T-cell (primary cell): ENCODE results near the gene IL10. TPM values are rescaled to one million over a fixed set of nuclear protein-coding genes. Genes with fewer than 3 reads are reported as not detected.

ENCODE experiments used
- ATAC-seq, 4 experiments: fragments of 200-7000 bp in 3 of 4; fragments of 150-1000 bp in 1 of 4; cut with Tn5 transposase; replicated peaks in 1 of 4; 1 replicate in 3 of 4; 2 replicates in 1 of 4; pipeline ENCODE4 v1.10.0; 2021; ENCODE audit warnings: moderate library complexity in 3 of 4, mild to moderate bottlenecking in 2 of 4, moderate number of reproducible peaks in 1 of 4
- CTCF ChIA-PET, 2 donors: fragments of 300-600 bp; sonication (Branson Sonifier 250); formaldehyde crosslinking; loops; one replicate each; lab custom pipeline; 2022; ENCODE audit warnings: antibody characterized with exemption in 2 of 2; lab: Charles Lee
- POLR2A ChIA-PET, 2 donors: fragments of 300-600 bp; sonication (Branson Sonifier 250); formaldehyde crosslinking; loops; one replicate each; lab custom pipeline; 2022; ENCODE audit warnings: antibody characterized with exemption in 2 of 2; lab: Charles Lee
- DNase-seq, 35 experiments: peaks; one replicate each; pipeline versions ENCODE4 v3.0.0 to v3.0.0-alpha.2; 2013 to 2023
- H3K27ac ChIP-seq: one replicate; pipeline ENCODE4 v1.5.1; 2013; ENCODE audit warnings: low read length
- H3K27me3 ChIP-seq, 2 experiments: replicated peaks in 1 of 2; 1 replicate in 1 of 2; 2 replicates in 1 of 2; pipeline versions ENCODE4 v1.6.1 to v1.7.0; 2013; ENCODE audit warnings: low read length in 1 of 2, mixed read lengths in 1 of 2; ENCODE audit not compliant: control insufficient read depth in 2 of 2, insufficient read depth in 2 of 2; ENCODE audit errors: extremely low read depth in 1 of 2
- H3K36me3 ChIP-seq, 2 donors: 1 replicate in 1 of 2; 2 replicates in 1 of 2; pipeline versions ENCODE4 v1.6.1 to v1.7.0; 2013; ENCODE audit warnings: low read length in 1 of 2; ENCODE audit not compliant: control insufficient read depth in 2 of 2, insufficient read depth in 1 of 2; ENCODE audit errors: extremely low read depth in 1 of 2
- H3K4me1 ChIP-seq, 2 experiments: 1 replicate in 1 of 2; 2 replicates in 1 of 2; pipeline versions ENCODE4 v1.6.1 to v1.7.0; 2013; ENCODE audit warnings: low read length in 2 of 2, mixed read lengths in 1 of 2; ENCODE audit not compliant: insufficient read depth in 2 of 2, control insufficient read depth in 1 of 2; ENCODE audit errors: extremely low read depth in 1 of 2
- H3K4me3 ChIP-seq, 2 donors: 1 replicate in 1 of 2; 2 replicates in 1 of 2; pipeline versions ENCODE4 v1.5.1 to v1.7.0; 2013; ENCODE audit warnings: mild to moderate bottlenecking in 2 of 2, low read length in 1 of 2, moderate library complexity in 1 of 2; ENCODE audit not compliant: control insufficient read depth in 1 of 2; ENCODE audit errors: extremely low read depth in 1 of 2
- H3K9me3 ChIP-seq: 2 replicates; pipeline ENCODE4 v1.7.0; 2013
- H3K27ac Mint-ChIP-seq, 2 donors: one replicate each; pipeline ENCODE4 v1.8.0; 2020 to 2021; ENCODE audit warnings: mild to moderate bottlenecking in 2 of 2, mixed read lengths in 2 of 2
- H3K27me3 Mint-ChIP-seq, 2 donors: one replicate each; pipeline ENCODE4 v1.8.0; 2021 to 2022; ENCODE audit warnings: mixed read lengths in 2 of 2
- H3K36me3 Mint-ChIP-seq: one replicate; pipeline ENCODE4 v1.8.0; 2021; ENCODE audit warnings: mixed read lengths
- H3K4me1 Mint-ChIP-seq, 3 donors: one replicate each; pipeline ENCODE4 v1.8.0; 2020 to 2022; ENCODE audit warnings: mixed read lengths in 3 of 3, mild to moderate bottlenecking in 1 of 3
- H3K4me3 Mint-ChIP-seq, 3 donors: one replicate each; pipeline ENCODE4 v1.8.0; 2020 to 2022; ENCODE audit warnings: mild to moderate bottlenecking in 3 of 3, mixed read lengths in 3 of 3, moderate library complexity in 3 of 3
- H3K9me3 Mint-ChIP-seq, 3 donors: one replicate each; pipeline ENCODE4 v1.8.0; 2020 to 2022; ENCODE audit warnings: mixed read lengths in 3 of 3
- WGBS: methylation state at CpG from one replicate; pipeline ENCODE4 v1.1.5; 2013; ENCODE audit warnings: missing lambda C conversion rate; ENCODE audit not compliant: insufficient coverage; 5-methylcytosine and 5-hydroxymethylcytosine counted together
- total RNA-seq, 35 experiments: library from RNA in 6 of 35; stranded (reverse) in 6 of 35; fragments of 120-200 nt in 1 of 35; gene quantifications; one replicate each; pipeline versions ENCODE4 v1.2.1 to v1.2.4 and lab custom pipeline; 2013 to 2026

The IL10 gene
- total RNA-seq, 5 donors from 2014 or later (not counting 1 experiment from before 2014, with no cell fraction given) = 0.19 to 1.1 (median 0.26) TPM; not detected in 2

GRCh38 chr1:206802401-206802800 is 30.1 kb upstream of the IL10 start:
- Mint-ChIP-seq H3K9me3 (no peaks in the 10 kb centered on the region), H3K4me1 (peaks cover 67 to 84% (median 81%) of the 10 kb centered on the region in 3 donors), H3K27ac (peak overlapping the region; percentile 91 to 92), H3K4me3 (peak overlapping the region in 1 of 3 donors; percentile 38), H3K27me3 (no peaks in the 10 kb centered on the region), H3K36me3 (no peaks in the 10 kb centered on the region)
- Histone ChIP-seq H3K9me3 (no peaks in the 10 kb centered on the region), H3K4me1 (peaks cover 18 to 41% of the 10 kb centered on the region in 2 experiments), H3K4me3 (no peak overlapping the region), H3K27me3 (peaks cover 0 to 4% of the 10 kb centered on the region in 2 experiments), H3K36me3 (no peaks in the 10 kb centered on the region), H3K27ac (peak overlapping the region; percentile 89)
- WGBS = no CpG with 5 or more reads among the region's 4 CpGs
- ChIA-PET CTCF (interaction anchor here (0.8 to 1.2 kb wide), 4 partner anchors 18 to 69 kb away, joined by 3 to 5 read pairs (median 4); partner anchors contain the start of gene IL19 (in 1 of the 2)), POLR2A (no interaction called here)
- ATAC-seq (no peak), DNase-seq (peak in 1 of 35 experiments; percentile 28)

GRCh38 chr1:206801467-206801866 is 29.2 kb upstream of the IL10 start:
- Mint-ChIP-seq H3K9me3 (no peaks in the 10 kb centered on the region), H3K27me3 (no peaks in the 10 kb centered on the region), H3K36me3 (no peaks in the 10 kb centered on the region), H3K4me1 (peaks cover 67 to 77% (median 73%) of the 10 kb centered on the region in 3 donors), H3K4me3 (no peak overlapping the region), H3K27ac (peak overlapping the region; percentile 35 to 77)
- no peak overlapping the region for H3K4me3 ChIP-seq
- WGBS = 100% methylated on average over 1 of the region's 1 CpG
- no peak for DNase-seq
- no peaks in the 10 kb centered on the region for H3K36me3 ChIP-seq
- no peak overlapping the region for H3K27ac ChIP-seq
- no peaks in the 10 kb centered on the region for H3K9me3 ChIP-seq
- H3K27me3 ChIP-seq = peaks cover 0 to 4% of the 10 kb centered on the region in 2 experiments
- ATAC-seq = no peak
- POLR2A ChIA-PET = no interaction called here
- H3K4me1 ChIP-seq = peaks cover 18 to 41% of the 10 kb centered on the region in 2 experiments
- CTCF ChIA-PET = interaction anchor here in 1 of 2 donors (1.2 kb wide), 1 partner anchor 68 kb away, joined by 3 read pairs; no protein-coding TSS in a partner anchor

- no peaks in the 10 kb centered on the region for H3K27me3 Mint-ChIP-seq
- H3K36me3 ChIP-seq = no peaks in the 10 kb centered on the region
- H3K36me3 Mint-ChIP-seq = no peaks in the 10 kb centered on the region
- POLR2A ChIA-PET = no interaction called here
- no peak overlapping the region for H3K4me3 ChIP-seq
- H3K27ac Mint-ChIP-seq = no peak overlapping the region
- no peak for ATAC-seq
- no peak for DNase-seq
- H3K27me3 ChIP-seq = peaks cover 0 to 4% of the 10 kb centered on the region in 2 experiments
- H3K4me1 Mint-ChIP-seq = peaks cover 67 to 71% (median 69%) of the 10 kb centered on the region in 3 donors
- CTCF ChIA-PET = interaction anchor here in 1 of 2 donors (1.2 kb wide), 1 partner anchor 67 kb away, joined by 3 read pairs; no protein-coding TSS in a partner anchor
- no peak overlapping the region for H3K4me3 Mint-ChIP-seq
- no peaks in the 10 kb centered on the region for H3K9me3 Mint-ChIP-seq
- no peaks in the 10 kb centered on the region for H3K9me3 ChIP-seq
- no peak overlapping the region for H3K27ac ChIP-seq
- H3K4me1 ChIP-seq = peaks cover 18 to 41% of the 10 kb centered on the region in 2 experiments
- WGBS = no CpG with 5 or more reads among the region's 3 CpGs
Measured at GRCh38 chr1:206800891-206801290, 28.6 kb upstream of the IL10 start.

DNA sequence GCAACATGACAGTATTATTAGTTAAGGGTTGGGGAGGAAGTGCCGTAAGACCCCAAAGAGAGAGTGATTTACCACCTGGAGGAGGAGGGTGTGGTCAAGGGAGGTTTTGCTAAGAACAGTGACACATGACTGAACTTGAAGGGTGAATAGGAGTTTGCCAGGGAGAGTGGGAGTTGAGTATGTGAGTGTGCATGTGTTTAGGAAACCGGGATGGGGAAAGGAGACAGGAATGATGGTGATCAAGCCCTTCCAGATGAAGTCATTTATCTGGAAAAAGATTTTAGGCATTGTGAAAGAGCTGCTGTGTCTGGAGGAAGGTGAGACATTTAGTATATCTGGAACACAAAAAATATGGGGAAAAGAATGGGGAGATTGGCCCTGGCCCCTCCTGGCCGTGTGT is 28.1 kb upstream of the IL10 start:
- H3K27me3 ChIP-seq = peaks cover 0 to 4% of the 10 kb centered on the region in 2 experiments
- no peak overlapping the region for H3K27ac ChIP-seq
- H3K36me3 ChIP-seq = no peaks in the 10 kb centered on the region
- Mint-ChIP-seq H3K27ac (peak overlapping the region in 1 of 2 donors; percentile 15), H3K36me3 (no peaks in the 10 kb centered on the region), H3K4me1 (peaks cover 65 to 69% (median 66%) of the 10 kb centered on the region in 3 donors), H3K4me3 (no peak overlapping the region), H3K9me3 (no peaks in the 10 kb centered on the region), H3K27me3 (no peaks in the 10 kb centered on the region)
- CTCF ChIA-PET = interaction anchor here in 1 of 2 donors (1.1 kb wide), 1 partner anchor 34 kb away, joined by 14 read pairs; no protein-coding TSS in a partner anchor
- 97% methylated on average over 3 of the region's 3 CpGs for WGBS
- no peak for ATAC-seq
- peaks cover 18 to 41% of the 10 kb centered on the region in 2 experiments for H3K4me1 ChIP-seq
- DNase-seq = no peak
- H3K9me3 ChIP-seq = no peaks in the 10 kb centered on the region
- POLR2A ChIA-PET = no interaction called here
- H3K4me3 ChIP-seq = no peak overlapping the region

DNA sequence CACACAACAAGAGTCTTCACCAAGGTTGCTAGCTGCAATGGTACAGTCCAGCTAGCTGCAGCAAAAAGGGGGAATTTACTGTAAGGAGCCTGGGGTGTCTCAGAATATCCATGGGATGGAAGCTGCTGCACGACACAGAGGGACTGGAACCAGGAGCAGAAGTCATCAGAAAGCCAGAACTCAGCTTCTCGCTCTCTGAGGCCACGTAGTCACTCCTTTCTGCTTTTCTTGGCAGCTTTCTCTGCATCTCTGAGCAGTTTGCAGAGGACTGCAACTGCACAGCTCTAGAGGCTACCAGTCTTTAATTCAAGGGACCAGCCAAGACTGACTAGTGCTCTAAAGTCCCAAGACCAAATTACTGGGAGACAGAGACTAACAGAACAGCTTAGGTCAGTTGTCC is 27.0 kb upstream of the IL10 start:
- Mint-ChIP-seq H3K9me3 (no peaks in the 10 kb centered on the region), H3K36me3 (no peaks in the 10 kb centered on the region), H3K4me1 (peaks cover 60 to 69% (median 62%) of the 10 kb centered on the region in 3 donors), H3K4me3 (no peak overlapping the region), H3K27ac (no peak overlapping the region), H3K27me3 (no peaks in the 10 kb centered on the region)
- no peaks in the 10 kb centered on the region for H3K36me3 ChIP-seq
- POLR2A ChIA-PET = no interaction called here
- CTCF ChIA-PET = interaction anchor here in 1 of 2 donors (0.7 to 1.6 kb wide), 4 partner anchors 10 to 113 kb away, joined by 3 to 5 read pairs (median 4); no protein-coding TSS in a partner anchor
- H3K27ac ChIP-seq = no peak overlapping the region
- H3K4me3 ChIP-seq = no peak overlapping the region
- peaks cover 15 to 43% of the 10 kb centered on the region in 2 experiments for H3K4me1 ChIP-seq
- no peaks in the 10 kb centered on the region for H3K9me3 ChIP-seq
- 84% methylated on average over 2 of the region's 3 CpGs for WGBS
- ATAC-seq (no peak), DNase-seq (no peak)
- peaks cover 0 to 4% of the 10 kb centered on the region in 2 experiments for H3K27me3 ChIP-seq

GRCh38 chr1:206798384-206798996 is 26.2 kb upstream of the IL10 start:
- peak overlapping the region; percentile 47 to 54 for H3K27ac Mint-ChIP-seq
- ChIA-PET POLR2A (no interaction called here), CTCF (interaction anchor here in 1 of 2 donors (0.8 to 1.6 kb wide), 2 partner anchors 9 to 114 kb away, joined by 3 to 5 read pairs; no protein-coding TSS in a partner anchor)
- peaks cover 0 to 4% of the 10 kb centered on the region in 2 experiments for H3K27me3 ChIP-seq
- DNase-seq = no peak
- no peaks in the 10 kb centered on the region for H3K36me3 ChIP-seq
- no peak overlapping the region for H3K4me3 ChIP-seq
- no peak overlapping the region for H3K27ac ChIP-seq
- WGBS = 100% methylated on average over 1 of the region's 13 CpGs
- H3K4me1 Mint-ChIP-seq = peaks cover 56 to 67% (median 61%) of the 10 kb centered on the region in 3 donors
- no peaks in the 10 kb centered on the region for H3K9me3 ChIP-seq
- H3K9me3 Mint-ChIP-seq = no peaks in the 10 kb centered on the region
- H3K27me3 Mint-ChIP-seq = no peaks in the 10 kb centered on the region
- H3K4me3 Mint-ChIP-seq = no peak overlapping the region
- no peak for ATAC-seq
- no peaks in the 10 kb centered on the region for H3K36me3 Mint-ChIP-seq
- peaks cover 6 to 37% of the 10 kb centered on the region in 2 experiments for H3K4me1 ChIP-seq
